ENCODE results near the gene KCNJ16.

The KCNJ16 gene

GRCh38 chr17:70070305-70071027, 4.6 kb upstream of the KCNJ16 start:
- no peak for DNase-seq

- DNase-seq: no peak
Measured at GRCh38 chr17:70071127-70071526, 3.9 kb upstream of the KCNJ16 start.

GRCh38 chr17:70071620-70072019, 3.4 kb upstream of the KCNJ16 start:
- DNase-seq: no peak

GRCh38 chr17:70072546-70073309, 2.3 kb upstream of the KCNJ16 start:
- DNase-seq: no peak

GRCh38 chr17:70073310-70073709, 1.7 kb upstream of the KCNJ16 start:
- DNase-seq: no peak

GRCh38 chr17:70073799-70074198, 1.2 kb upstream of the KCNJ16 start:
- DNase-seq: no peak

- DNase-seq: no peak
Measured at GRCh38 chr17:70074236-70074830, 692 bp upstream of the KCNJ16 start.

GRCh38 chr17:70076189-70076588, 1.2 kb downstream of the KCNJ16 start:
- no peak for DNase-seq

DNA sequence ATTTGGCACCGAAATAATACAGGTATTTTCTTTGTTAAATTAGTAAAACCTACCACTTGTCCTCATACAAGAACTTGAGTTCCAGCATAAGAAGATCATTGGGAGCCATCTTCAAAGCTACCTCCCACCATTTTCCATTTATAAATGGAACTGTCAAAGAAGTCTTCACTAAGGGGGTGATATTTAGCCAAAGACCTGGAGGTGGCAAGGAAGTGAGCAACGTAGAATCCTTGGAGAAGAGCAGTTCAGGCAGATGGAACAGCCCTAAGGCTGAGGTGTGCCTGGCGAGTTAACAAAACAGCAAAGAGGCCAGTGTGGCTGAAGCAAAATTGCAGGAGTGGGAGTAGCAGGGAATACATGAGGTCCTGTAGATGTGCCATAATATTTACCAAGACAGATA, 1.8 kb downstream of the KCNJ16 start:
- no peak for DNase-seq

- DNase-seq: no peak
Measured at GRCh38 chr17:70078549-70078948, 3.5 kb downstream of the KCNJ16 start.

DNA sequence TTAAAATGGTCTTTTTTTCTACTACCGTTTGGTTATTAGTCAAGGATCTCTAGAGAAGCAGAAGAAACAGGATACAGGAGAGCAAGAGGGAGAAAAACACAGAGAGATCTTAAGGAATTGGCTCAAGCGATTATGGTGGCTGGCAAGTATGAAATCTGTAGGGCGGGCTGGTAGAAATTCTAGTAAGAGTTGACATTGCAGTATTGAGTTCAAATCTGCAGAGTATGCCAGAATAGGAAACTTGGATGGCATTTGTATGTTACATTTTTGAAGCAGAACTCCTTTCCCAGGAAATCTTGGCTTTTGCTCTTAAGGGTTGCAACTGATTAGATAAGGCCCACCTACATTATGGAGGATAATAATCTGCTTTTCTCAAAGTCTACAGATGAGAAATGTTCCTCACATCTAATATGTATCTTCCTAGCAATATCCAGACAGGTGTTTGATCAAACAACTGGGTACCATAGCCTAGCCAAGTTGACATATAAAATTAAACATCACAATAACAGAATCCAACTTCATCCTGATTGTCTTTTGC, 4.0 kb downstream of the KCNJ16 start:
- no peak for DNase-seq

- no peak for DNase-seq
Measured at GRCh38 chr17:70080541-70081347, 5.7 kb downstream of the KCNJ16 start.

DNA sequence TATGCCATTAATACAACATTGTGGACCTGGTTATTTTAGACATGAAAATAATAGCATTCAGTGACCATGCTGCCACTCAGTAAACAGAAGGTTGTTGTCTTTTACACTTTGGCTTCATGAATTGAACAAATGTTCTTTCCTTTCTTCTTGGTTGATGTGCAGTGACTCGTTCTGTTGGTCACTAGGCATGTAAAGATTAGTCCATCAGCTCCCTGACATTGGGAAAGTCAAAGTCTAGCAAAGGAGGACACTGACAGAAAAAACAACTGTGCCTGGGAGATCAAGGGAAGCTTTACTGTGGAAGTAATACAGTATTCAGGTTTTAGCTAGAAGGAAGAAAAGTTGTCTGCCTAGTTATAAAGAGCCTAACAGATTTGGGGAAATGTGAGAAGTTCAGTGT, 6.9 kb downstream of the KCNJ16 start:
- no peak for DNase-seq

DNA sequence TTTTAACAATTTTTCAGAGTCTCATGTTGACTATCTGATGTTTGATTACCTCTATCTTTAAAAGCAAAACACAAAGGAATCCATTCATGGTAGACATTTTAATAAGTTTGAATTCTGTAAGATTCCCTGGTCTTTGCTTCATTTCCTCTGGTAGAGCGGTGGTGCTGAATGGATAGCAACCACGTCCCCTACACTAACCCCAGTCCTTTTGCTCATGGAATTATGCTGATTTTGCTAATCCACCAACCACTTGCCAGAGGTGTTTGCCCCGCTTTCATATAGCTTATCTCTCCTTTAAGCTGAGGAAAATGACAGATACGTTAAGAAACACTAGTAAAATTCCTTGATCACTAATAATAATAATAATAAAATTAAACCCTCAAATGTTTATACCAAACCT, 9.5 kb downstream of the KCNJ16 start:
- DNase-seq: no peak

GRCh38 chr17:70086516-70086915, 11.5 kb downstream of the KCNJ16 start:
- no peak for DNase-seq

DNA sequence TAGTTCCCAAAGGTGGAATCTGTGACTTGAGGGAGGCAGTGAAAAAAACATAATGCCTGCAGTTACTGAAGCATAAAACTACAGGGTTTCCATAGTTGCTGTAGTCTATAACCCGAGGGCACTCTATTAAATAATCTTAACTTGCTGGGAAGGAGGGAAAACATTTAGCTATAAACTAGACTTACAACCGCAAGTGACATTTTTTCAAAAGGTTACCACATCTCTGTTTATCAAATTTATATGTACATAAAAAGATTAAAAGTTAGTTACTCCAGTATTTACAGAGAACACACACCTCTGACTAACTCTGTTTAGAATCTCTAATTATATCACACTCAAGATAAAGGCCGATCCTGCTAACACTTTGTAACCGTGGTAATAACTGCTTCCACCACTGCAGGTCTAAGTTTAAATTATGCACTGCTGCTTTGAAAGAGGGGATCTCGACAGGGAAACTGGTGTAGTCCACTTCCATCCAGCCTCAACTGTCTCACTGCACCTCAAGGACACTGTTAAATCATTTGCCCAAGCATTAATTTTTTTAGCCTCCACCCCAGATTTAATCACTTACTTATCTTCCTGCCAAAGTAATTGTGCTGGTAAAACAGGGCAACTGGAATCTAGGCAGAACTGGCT, 14.6 kb downstream of the KCNJ16 start:
- DNase-seq: peak; percentile 47

GRCh38 chr17:70091005-70091568, 16.1 kb downstream of the KCNJ16 start:
- DNase-seq: no peak

DNA sequence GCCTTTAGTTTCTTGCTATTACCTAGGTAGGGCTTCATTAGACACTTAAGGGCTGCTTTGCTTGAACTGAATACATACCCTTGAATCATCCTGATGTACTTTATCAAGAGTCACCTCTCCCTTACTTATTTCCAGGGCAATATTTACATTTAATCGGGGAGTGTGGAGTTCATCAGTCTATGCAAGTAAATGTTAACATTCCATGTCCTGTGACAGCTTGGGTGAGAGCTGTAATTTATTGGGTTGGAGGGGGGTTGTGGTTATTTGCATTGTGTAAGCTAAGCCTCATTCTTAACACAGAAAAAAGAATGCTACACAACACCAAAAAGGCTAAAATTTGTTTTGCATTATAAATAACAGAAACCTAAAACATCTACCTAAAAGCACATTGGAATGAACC, 16.7 kb downstream of the KCNJ16 start:
- DNase-seq: no peak

DNA sequence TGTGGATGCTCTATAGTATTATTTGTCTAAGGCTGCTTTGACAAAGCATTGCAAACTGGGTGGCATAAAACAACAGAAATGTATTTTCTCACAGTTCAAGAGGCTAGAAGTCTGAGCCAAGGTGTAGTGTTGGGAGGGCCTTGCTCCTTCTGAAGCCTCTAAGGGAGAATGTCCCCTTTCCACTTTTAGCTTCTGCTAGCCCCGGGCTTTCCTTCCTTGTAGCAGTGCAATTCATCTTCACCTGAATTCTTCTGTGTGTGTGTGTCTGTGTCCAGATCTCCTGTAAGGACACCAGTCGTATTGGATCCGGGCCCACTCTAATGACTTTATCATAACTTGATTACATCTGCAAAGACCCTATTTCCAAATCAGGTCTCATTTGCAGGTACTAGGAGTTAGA, 18.1 kb downstream of the KCNJ16 start:
- DNase-seq: no peak

DNA sequence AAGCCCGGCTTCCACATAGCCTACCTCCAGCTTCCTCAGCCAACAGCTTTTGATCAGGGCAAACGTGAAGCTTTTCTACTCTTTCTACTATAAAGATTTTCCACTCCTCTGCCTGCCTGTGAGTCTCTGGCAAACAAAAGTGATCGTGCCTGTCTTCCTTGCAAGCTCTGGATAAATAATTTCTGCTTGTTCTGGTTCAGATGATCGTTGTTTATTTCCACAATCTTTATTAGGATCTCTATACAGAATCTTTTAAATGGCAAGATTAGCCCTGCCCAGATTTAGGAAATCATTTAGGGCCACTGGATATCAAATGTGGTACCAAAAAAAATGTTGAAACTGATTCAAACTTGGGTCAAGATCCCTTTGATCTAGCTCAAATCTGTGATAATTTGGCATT, 20.4 kb downstream of the KCNJ16 start:
- no peak for DNase-seq

- DNase-seq: no peak
Measured at GRCh38 chr17:70096861-70097260, 21.8 kb downstream of the KCNJ16 start.

DNA sequence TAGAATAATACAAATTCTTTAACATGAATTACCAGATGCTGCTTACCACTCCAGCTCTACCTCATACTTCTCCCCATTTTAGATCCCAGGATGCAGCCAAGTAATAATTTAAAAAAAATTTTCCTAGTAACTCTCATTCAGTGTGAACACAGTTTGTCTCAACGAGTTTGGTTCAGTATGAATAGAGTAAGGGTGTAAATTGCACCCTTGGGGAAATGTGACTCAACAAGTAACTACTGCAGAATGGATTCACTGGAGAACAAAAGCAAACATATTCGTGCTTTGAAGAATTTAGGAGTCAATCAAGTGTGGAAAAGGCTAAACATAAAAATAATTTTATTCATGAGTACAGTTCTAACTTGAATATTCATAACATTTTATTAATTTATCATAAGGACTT, 23.0 kb downstream of the KCNJ16 start:
- no peak for DNase-seq
